ENCODE results near the gene ZNF43.

DNA sequence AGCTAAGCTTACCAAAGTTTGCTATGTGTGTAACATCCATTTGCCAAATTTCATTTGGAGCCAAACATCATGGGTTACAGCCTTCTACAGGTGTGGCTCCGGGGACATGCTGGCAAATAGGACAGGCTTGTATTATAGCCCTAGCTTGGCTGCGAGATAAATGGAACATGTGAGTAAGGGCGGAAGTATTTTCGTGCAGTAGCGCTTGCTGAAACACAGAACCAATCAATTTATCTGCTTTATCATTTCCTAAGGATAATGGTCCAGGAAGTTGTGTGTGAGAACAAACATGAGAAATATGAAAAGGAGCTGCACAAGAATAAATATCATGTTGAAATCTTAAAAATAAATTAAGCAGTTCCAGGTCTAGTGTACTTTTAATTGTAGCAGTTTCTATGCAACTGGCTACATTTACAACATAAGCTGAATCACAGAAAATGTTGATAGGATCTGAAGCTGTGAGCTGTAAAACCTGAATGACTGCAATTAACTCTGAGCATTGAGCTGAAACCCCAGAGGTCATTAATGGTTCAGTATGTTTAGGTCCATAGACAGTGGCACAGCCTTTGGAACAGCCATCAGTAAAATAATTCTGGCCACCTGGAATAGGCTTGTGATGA lies 46.4 kb downstream of the ZNF43 start:
- no peak for TF ChIP-seq CTCF (conservative IDR thresholded peaks at IDR 0.05 in 1 of 2, IDR thresholded peaks at IDR 0.05 in 1 of 2; ENCODE audit: extremely low read depth in 1 of 2, insufficient read depth in 1 of 2, low read depth in 1 of 2, low read length in 2 of 2)
- no peak for TF ChIP-seq EZH2 (IDR thresholded peaks at IDR 0.05; ENCODE audit: borderline replicate concordance, low read length)
